Suppressor macrophage treated with lipopolysaccharide for 4 hours (primary cell): Measurements from ENCODE around the gene ATP6V0A4.
"Not testable (repeated sequence)": the region's sequence is repeated elsewhere in the genome, so short reads cannot be mapped to it uniquely, and the experiment has no call there.

Experiments
- DNase-seq: peaks from one replicate; pipeline ENCODE4 v3.0.0-alpha.2; 2020

Gene ATP6V0A4

DNA sequence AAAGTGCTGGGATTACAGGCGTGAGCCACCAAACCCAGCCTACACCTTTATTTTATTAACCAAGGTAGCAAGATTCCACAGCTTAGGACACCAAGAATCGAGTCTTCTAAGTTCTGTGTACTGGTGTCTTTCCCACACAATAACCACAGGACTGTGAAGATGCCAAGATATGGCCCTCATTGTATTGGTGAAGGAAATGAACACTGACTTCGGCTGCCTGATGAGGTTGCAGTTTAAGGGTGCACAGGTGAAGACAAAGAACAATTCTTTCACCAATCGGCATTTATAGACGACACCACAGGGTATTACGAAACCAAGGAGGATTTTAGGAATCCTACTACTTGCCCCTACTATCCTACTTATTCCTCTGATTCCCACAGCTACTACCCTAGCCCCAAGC is 49.3 kb downstream of the ATP6V0A4 start:
- no peak for DNase-seq

DNA sequence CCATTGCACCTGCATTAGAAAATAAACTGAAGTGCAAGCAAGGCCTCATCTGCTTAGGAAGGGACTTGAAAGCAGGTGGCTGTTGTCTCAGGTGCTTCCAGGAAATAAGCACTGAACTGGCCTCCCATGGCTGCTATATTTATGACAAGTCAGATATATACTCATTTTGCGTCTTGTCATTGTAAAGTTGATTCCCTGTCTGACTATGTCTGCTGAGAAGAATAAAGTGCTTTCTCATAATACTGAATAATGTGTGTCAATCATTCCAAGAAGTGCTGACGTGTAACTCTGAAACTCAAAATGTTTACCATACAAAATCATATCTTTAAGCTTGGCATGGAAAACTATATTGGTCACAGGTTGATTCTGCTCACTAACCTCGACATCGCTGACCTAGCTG is 51.9 kb downstream of the ATP6V0A4 start:
- DNase-seq, result no peak

DNA sequence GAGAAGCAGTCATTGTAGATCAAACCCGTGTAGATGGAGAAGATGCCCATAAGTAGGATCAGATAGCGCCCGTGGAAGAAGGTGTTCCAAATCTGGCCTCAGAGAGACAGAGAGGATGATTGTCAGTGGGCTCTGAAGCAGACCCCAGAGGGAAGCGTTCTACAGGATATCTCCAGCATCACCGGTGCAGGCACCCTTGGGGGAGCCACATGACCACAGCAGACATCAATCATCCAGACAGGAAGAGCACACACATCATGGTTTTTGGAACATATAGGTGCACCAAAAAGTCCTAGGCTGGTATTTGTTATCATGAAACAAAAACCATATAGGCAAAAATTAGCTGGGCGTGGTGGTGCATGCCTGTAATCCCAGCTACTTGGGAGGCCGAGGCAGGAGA is 52.8 kb downstream of the ATP6V0A4 start:
- no peak for DNase-seq

DNA sequence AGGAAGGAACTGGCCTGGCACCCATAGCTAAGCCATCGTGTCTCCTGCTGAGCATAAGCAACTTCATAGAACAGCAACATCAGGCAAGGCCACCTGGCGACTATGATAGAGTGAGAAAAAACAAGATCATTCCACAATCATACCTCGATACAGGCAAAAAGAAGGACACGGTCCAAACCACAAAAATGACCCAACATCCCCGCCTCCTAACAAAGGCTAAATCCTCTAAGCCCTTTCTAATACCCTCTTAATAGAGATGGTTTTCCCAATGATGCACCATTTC is 56.6 kb downstream of the ATP6V0A4 start:
- no peak for DNase-seq

DNA sequence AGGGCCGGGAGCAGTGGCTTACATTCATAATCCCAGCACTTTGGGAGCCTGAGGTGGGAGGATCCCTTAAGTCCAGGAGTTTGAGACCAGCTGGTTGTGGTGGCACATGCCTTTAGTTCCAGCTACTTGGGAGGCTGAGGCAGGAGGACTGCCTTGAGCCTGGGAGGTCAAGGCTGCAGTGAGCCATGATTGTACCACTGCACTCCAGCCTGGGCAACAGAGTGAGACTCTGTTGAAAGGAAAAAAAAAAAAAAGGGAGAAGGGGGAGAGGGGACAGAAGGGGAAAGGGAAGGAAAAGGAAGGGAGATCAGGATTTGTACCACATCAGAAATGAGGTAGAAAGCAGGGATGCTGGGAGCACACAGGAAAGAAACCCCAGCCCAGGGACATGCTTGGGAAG is 58.1 kb downstream of the ATP6V0A4 start:
- DNase-seq, result no peak

DNA sequence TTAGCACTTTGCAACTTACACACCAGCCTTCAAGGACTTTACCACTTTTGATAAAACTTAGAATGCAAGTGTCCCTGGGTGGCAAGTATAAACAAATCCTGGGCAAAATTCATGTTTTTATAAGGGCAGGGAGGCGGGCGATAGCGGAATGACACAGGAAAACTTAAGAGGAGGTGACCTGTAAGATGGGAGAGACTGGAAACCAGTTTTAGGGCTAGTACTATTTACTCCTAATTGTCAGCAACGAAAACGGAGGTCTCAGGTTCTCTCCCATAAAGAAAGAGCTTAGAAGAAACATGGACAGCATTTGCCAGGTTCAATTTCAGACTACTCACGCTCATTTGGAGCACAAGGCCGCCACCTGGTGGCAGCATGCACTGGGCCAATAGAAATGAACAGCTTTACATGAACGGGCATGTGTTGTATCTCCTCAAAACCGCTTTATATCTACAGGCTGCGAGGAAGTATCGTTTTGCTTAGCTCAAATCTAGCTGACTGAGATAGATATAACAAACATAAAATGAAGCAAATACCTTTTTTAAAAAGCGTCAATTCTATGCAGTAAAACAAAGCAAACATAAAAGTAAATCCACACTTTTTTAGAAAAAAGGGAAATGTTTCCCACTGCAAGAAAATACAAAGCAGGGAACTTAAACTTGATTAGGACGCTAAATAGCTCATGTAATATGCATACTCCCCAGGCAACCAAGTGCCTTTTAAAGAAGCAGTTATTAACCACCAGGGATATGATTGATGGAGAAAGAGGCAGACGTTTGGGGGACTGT is 59.3 kb downstream of the ATP6V0A4 start:
- DNase-seq, result peak; percentile 82

DNA sequence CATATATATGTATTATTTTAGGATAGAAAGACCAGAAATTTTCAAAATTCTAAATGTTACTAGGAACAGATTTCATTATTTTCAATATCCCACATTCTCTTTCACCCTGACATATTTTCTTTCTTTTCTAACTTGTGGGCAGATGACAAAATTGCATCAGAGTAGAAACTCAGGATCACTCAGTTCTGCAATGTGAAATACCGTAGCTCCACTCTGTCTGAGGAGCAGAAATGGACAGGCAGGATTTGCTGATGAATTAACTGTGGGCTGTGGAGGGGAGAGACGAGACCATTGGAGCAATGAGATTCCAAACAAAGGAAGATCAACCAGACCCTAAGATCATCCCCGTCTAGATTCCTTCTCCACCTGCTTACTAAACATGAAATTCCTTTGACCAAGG is 59.9 kb downstream of the ATP6V0A4 start:
- peak; percentile 9 for DNase-seq

DNA sequence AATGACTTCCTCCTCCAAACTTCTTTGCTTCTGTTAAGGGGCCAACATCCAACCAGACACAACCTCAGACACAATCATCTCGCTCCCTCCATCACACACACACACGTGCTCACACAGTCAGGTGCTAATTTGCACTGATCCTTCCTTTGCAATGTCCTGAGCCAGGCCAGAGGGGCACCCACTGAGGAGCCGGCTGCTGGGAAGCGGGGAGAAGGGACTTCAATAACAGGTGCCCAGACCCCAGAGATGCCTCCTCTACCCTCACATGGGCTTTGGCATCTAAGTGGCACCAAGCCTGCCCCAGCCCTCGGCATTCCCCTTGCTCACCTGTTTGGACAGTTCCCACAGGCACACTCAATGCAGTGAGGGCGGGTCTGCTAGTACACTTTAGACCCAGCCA is 62.6 kb downstream of the ATP6V0A4 start:
- no peak for DNase-seq

DNA sequence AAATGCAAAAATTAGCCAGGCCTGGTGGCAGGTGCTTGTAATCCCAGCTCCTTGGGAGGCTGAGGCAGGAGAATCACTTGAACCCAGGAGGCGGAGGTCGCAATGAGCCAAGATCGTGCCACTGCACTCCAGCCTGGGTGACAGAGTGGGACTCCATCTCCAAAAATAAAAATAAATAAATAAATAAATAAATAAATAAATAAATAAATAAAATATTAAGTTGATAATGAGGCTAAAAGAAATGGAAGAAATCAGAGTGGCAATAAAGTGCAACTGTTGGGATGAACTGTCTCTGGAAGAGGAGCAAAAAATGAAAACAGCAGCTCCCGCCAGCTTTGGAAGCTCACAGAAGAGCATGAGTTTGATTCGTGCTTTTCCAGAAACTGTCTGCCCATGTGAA is 66.3 kb downstream of the ATP6V0A4 start:
- not testable (repeated sequence) for DNase-seq

DNA sequence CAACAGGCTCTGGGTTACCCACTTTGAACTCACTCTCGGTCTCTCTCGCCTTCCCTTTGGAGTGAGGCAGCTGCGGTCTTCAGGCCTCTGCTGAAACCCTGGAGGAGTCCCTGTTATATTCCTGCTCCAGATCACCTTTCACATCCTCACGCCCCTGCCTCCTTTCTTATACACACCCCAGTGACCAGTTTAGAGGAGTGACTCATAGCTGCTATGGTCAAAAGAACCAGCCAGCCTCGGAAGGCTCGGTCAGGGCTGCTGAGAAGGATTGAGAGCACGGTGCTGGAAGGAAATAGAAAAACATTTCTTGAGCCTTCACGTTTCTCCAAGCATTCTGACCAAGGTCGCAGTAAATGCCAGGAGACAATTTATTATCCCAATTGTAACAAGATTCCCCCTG is 68.6 kb downstream of the ATP6V0A4 start:
- no peak for DNase-seq

DNA sequence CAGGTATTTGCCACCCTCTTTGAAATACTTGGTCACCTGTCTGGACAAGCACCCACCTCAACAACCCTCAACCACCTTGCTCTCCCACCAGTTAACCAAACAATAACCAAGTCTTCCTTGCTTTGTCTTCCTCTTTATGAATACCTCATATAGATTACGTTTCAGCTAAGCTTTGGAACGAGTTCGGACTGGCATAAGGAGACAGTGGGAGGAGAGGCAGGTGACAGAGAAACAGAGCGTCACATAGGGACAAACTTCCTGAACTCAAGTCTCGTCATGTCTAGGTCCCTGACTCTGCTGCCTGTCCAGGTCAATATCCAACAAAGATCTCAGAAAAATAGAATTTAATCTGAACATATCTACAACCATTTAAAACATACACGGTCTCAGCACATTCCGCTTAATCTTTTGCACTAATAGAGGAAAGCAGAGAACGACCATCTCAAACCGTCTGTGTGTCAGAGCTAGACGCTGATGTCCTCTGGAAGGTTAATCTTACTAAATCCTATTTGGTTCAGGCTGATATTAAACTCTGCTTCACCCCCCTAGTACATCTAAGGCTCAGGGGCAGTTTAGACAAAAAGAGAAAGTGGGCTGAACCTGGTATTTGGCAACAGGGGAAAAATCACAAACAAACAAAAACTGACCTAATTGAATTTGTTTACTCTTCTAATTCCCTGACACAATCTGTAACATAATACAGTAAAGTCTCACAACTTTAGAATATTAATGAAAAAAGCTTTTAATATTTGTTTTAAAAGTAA is 70.5 kb downstream of the ATP6V0A4 start:
- DNase-seq, result no peak

DNA sequence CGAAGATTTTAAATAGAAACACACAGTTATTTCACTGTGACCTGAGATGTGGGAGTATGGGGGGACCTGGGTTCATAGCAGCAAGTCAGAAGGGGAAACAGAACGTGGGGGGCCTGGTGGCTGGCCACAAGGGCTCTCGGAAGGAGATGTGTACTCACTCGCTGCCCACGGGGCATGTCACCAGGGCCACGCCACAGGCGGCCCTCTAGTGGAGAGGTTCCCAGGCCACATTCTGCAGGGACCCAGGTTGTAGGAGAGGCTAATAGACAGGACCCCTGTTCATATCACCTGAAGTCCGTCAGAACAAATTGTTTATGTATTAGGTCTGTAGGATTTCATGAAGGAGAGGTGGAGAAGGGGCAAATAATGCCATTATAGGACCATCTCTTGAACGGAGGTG is 71.7 kb downstream of the ATP6V0A4 start:
- DNase-seq, result no peak

DNA sequence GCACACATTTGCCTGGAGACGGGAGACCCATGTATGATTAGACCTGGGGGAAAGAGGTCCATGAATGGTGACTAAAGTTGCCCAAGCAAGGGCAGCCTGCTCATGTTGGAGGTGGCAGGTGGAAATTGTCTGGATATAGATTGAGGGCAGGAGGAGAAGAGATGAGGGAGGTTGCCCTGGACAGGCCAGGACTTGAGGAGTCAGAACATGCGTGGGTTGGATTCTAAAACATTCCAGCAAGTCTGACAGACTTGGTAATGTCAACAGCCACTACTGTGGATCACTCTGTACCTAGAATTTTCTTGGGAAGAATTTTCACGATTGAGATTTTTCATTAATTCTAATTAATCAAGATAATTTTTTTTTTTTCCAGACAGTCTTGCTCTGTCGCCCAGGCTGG is 77.7 kb downstream of the ATP6V0A4 start:
- DNase-seq, result no peak

DNA sequence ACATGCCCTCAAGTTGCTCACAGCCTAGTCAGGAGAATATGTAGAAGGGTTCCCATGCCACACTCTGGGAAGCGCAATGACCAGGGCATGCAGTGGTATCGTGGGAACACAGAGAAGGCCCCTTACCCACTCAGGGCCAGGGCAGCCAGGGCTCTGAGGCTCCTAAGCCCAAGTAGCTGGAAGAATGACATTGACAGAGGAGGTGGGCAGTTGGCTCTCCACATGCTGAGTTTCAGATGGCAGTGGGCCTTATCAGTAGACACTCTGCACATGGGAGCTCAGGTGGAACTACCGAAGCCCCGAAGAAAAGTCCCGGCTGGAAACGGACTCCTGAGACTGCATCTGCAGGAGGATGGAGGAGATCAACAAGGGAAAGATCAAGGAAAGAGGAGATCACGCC is 81.1 kb downstream of the ATP6V0A4 start:
- no peak for DNase-seq

DNA sequence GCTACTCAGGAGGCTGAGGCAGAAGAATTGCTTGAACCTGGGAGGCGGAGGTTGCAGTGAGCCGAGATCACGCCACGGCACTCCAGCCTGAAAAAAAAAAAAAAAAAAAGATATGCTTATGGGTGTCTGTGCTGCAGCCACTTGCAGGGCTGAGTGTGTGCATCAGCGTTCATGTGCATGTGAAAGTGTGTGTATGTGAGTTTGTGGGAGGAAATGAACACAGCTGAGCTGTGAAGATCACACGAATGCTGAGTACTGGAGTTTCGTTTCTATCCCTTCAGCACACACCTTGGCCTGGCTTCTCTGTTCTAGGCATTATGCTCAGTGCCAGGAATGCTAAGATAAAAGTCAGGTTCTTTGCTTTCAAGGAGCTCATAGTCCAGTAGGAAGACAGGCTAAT is 84.8 kb downstream of the ATP6V0A4 start:
- DNase-seq, result no peak

DNA sequence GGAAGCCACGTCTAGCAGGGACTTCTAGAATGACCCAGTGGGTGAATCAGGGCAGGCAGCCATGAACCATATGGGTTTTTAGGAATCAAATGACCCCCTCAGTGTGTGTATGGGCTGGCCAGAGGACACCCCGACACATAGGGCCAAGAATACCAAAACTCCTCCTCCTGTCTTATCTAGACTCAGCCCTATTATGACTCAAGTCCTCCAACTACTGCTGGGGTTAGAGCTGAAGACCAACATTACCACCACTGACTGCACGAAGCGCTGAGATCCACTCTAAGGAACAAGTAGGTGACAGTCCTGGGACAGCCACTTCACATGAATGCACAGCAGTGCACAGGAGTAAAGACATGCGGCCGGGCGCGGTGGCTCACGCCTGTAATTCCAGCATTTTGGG is 85.3 kb downstream of the ATP6V0A4 start:
- DNase-seq, result no peak

DNA sequence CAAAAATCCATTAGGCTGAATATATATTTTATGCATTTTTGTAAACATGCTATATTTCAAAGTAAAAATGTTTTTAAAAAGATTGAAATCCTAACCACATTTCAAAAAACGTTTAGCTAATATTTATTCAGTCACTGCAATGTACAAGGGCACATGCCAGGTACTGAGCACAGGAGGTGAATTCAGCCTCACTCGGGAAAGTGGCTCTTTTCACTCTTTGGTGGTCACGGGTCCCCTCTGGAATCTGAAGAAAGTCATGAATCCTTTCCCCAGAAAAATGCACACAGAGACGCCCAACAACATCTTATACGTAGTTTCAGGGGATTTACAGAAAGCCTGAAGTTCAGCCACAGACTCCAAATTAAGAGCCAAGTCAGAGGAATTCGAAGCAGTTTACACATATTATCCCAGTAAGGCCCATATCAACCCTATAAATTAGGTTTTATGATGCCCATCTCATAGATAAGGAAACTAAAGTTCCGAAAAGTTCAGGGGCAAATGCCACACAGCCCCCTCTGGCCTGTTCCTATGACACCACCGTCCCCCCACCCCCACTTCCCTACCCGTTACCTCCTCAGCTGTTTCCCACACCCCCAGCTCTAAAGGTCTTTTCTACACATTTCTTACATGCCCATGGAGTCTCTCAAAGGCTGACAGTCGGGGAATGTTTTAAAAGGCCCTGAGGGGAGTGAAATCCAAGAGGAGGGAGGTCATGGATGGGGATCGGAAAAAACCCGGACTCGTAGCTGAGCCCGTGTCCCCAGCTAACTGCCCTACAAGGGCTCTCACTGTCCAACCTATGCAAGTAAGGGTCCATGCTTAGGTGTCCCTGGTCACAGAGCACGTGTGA is 87.2 kb downstream of the ATP6V0A4 start:
- no peak for DNase-seq

DNA sequence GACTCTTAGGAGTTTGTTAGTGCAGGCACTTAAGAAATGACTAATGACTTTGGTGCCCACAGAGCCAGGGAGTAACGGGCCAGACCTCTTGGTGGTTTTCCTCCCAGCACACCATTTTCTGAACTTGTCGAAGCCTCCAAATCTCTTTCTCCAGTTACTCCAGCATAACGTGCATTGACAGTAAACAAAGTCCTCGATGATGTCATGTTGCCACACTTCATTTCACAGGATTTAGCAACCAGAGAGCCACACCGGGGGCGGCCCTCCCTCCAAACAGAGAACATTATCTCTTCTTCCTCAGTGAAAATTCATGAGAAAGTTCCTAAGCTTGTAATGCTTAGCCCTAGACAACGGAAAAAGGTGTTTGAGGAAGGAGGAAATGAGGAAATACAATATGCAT is 92.8 kb downstream of the ATP6V0A4 start:
- DNase-seq, result peak; percentile 18

DNA sequence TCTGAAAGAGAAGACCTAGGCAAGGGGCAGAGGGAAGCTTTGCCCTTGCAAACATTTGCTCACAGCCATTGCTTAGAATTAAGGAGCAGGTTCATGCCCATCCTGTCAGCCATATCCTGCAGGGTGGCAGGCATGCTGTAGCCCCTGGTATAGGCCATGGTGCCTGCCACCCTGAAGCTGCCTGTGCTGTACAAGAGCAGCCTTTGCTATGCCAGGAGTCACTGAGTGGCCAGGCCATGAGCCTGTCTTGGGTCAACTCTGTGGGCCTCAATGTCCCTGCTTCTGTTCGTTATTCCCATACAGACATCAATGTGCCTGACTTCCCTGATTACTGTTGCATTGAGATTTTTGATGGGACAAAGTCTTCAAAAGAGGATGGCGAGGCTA is 96.5 kb downstream of the ATP6V0A4 start:
- no peak for DNase-seq

DNA sequence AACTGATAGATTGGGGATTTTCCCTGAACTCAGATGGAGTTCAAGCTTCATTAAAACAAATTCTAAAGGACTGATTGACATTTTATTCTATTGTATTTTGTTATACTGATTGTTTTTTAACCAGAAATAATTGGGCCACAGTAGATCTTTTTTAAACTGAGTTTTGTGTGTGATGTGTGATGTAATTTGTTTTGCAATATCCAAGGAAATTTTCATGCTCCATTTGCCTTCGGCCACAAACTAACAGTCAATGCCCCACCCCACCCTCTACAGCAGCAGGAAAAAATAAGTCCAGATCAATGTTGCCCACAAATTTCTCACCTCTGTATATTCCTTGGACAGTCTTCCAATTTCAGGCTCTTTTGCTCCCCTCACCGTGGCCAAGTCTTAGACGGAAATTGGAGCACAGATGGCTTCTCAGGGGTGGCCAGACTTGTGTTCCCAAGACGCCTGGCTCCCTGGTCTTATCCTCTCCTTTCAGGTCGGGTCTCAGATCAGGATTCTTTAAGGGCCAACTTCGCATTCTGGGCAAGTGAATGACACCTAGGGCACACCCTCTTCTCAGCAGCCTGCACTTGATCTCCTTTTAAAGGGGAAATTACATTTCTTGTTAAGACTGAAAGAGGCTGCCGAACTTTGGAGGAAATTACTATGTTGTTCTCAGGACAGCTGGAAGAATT is 97.0 kb downstream of the ATP6V0A4 start, which contains the start of gene SVOPL:
SVOPL (minus strand) TSS at position 506 of the 680 bp plus-strand sequence. CDS start 22,317 bp downstream, outside the sequence.
- DNase-seq, result no peak

DNA sequence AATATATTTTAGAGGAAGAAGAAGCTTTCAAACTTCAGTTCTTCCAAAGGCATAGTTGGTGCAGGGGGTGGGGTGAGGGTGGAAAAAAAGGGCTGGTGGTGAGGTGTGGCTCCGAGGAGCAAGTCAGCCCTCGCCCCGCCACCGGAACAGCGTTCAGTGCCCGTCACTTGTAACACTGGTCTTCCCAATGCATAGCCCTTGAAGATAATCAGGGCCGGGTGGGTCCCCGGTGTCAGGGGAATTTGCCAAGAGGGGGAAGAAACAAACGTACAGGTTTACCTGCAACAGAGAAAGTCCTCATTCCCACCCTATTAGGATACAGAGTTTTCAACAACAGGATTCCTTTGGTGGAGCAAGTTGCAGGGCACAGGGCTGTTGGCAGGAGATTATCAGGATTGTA is 98.3 kb downstream of the ATP6V0A4 start:
- DNase-seq, result no peak

DNA sequence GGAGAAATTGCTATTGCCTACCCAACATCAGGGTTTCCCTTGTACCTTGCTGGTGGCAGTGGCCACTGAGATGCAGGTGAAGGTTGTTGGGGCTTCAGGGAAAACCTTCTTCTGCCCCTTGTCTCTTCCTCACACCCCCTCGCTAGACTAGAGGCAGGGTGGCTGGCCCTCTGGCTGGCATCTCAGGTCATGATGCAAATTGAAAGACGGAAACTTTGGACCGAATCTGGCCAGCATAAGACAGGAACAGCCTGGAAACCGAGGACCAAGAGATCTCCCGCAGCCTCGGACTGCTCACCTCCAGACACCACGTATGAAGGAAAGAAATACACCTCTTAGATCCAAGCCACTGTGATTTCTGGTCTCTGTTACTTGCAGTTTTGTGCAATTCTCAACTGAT is 99.7 kb downstream of the ATP6V0A4 start:
- DNase-seq, result no peak

DNA sequence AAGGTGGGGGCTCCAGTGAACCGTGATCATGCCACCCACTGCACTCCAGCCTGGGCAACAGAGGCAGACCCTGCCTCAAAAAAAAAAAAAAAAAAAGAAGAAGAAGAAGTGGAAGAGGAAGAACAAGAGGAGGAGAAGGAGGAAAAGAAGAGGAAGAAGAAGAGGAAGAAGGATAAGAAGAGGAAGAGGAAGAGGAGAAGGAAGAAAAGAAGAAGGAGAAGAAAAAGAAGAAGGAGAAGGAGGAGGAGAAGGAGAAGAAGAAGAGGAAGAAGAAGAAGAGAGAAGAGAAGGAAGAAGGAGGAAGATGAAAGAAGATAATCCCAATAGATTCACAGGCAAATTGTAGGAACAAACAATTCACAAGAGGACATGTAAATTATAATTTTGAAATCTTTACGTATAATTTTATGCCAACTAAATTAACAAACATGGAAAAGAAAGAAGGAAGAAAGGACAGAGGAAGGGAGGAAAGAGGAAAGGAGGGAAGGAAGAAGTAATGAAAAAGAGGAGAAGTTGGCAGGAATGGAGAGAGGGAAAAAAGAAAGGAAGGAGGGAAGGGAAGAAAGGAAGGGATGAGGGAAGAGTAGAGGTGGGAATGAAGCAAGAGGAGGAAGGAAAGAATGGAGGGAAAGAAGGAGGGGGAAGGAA is 100.3 kb downstream of the ATP6V0A4 start:
- no peak for DNase-seq
